Tibial nerve (tissue), 4 donors: ENCODE measurements around the gene PTK6.

Experiments
- EP300 ChIP-seq, 2 donors: sonication (generic); formaldehyde crosslinking; IDR thresholded peaks; one replicate each; pipeline ENCODE4 v1.6.1; 2017; ENCODE audit warnings: antibody characterized with exemption in 2 of 2, mild to moderate bottlenecking in 1 of 2
- TF ChIP-seq, protein P1 (sequence below), 5 experiments: fragments of 200-600 bp in 3 of 5; fragments of 450-650 bp in 2 of 5; sonication (generic) in 3 of 5; IDR thresholded peaks; one replicate each; pipeline ENCODE4 v1.5.1; 2016 to 2019; ENCODE audit warnings: antibody characterized with exemption in 5 of 5, mild to moderate bottlenecking in 3 of 5, moderate library complexity in 2 of 5

DNA sequence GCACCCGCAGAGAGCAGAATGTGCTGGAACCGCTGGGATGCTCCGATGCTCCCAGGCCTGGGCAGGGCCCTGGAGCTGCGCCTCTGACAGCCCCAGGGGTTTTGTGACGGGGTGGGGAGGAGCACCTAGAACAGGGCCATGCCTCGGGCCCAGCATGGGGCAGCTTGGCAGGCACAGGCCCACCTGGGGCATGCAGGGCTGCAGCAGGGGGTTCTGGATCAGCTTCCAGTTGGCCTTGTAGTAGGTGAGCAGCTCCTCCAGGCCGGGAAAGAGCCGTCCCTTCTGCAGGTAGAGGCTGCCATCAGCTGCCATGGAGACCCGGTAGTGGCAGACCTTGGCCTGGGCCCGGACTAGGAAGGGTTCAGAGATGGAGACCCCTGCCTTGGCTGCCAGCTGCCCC, 6.0 kb upstream of the PTK6 start:
- TF ChIP-seq, protein P1, sequence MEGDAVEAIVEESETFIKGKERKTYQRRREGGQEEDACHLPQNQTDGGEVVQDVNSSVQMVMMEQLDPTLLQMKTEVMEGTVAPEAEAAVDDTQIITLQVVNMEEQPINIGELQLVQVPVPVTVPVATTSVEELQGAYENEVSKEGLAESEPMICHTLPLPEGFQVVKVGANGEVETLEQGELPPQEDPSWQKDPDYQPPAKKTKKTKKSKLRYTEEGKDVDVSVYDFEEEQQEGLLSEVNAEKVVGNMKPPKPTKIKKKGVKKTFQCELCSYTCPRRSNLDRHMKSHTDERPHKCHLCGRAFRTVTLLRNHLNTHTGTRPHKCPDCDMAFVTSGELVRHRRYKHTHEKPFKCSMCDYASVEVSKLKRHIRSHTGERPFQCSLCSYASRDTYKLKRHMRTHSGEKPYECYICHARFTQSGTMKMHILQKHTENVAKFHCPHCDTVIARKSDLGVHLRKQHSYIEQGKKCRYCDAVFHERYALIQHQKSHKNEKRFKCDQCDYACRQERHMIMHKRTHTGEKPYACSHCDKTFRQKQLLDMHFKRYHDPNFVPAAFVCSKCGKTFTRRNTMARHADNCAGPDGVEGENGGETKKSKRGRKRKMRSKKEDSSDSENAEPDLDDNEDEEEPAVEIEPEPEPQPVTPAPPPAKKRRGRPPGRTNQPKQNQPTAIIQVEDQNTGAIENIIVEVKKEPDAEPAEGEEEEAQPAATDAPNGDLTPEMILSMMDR (IDR thresholded peaks at IDR 0.05), result no peak
- no peak for TF ChIP-seq EP300 (IDR thresholded peaks at IDR 0.05)
